Thyroid gland (tissue), 4 donors: ENCODE measurements around the gene XYLB.

Source experiments
- POLR2A ChIP-seq, 2 donors: fragments of 450-650 bp; IDR thresholded peaks; one replicate each; pipeline ENCODE4 v1.6.1; 2017; ENCODE audit warnings: antibody characterized with exemption in 2 of 2, mild to moderate bottlenecking in 2 of 2, moderate library complexity in 1 of 2
- TF ChIP-seq, protein P1 (sequence below), 6 experiments: fragments of 200-600 bp in 3 of 6; fragments of 450-650 bp in 3 of 6; sonication (generic) in 3 of 6; IDR thresholded peaks; one replicate each; pipeline ENCODE4 v1.5.1; 2016 to 2019; ENCODE audit warnings: antibody characterized with exemption in 6 of 6, mild to moderate bottlenecking in 2 of 6, inconsistent platforms in 1 of 6, moderate library complexity in 1 of 6

DNA sequence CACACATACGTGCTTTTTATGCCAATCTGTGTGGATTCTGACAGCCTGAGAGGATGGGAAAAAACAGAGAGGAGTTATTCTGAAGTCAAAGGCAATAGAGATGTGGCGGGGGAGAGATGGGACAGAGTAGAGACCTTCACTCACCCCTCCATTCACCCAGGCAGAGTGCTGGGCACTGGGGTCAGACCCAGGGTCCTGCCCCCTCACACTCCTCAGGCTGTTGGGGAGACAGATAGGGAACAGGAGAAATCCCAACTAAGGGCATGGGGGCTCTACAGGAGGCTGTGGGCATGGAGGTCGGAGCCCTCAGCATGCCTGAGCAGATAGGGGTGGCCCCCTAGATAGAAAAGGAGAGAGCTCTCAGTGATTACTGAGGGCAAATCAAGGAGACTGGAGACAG is 34.2 kb upstream of the XYLB start:
- TF ChIP-seq, protein P1, sequence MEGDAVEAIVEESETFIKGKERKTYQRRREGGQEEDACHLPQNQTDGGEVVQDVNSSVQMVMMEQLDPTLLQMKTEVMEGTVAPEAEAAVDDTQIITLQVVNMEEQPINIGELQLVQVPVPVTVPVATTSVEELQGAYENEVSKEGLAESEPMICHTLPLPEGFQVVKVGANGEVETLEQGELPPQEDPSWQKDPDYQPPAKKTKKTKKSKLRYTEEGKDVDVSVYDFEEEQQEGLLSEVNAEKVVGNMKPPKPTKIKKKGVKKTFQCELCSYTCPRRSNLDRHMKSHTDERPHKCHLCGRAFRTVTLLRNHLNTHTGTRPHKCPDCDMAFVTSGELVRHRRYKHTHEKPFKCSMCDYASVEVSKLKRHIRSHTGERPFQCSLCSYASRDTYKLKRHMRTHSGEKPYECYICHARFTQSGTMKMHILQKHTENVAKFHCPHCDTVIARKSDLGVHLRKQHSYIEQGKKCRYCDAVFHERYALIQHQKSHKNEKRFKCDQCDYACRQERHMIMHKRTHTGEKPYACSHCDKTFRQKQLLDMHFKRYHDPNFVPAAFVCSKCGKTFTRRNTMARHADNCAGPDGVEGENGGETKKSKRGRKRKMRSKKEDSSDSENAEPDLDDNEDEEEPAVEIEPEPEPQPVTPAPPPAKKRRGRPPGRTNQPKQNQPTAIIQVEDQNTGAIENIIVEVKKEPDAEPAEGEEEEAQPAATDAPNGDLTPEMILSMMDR (IDR thresholded peaks at IDR 0.05): no peak
- no peak for TF ChIP-seq POLR2A (IDR thresholded peaks at IDR 0.05)
